ENCODE results near the gene INVS.

The INVS gene

DNA sequence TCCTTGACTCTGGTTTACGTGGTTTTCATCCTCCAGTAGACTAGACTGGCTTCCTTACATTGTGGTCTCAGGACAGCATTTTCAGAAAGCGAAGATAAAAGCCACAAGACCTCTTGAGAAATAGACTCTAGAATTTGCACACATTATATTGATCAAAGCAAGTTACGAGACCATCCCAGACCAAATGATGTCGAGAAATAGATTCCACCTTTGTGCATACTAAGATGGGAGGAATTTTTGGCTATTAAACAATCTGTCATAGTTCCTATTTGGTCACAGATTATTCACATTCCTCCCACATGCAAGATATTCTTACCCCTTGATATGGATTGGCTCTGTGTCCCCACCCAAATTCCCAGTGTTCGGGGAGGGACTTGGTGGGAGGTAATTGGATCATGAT lies 188.1 kb downstream of the INVS start:
- no peak for ATAC-seq
- TF ChIP-seq, protein P1, sequence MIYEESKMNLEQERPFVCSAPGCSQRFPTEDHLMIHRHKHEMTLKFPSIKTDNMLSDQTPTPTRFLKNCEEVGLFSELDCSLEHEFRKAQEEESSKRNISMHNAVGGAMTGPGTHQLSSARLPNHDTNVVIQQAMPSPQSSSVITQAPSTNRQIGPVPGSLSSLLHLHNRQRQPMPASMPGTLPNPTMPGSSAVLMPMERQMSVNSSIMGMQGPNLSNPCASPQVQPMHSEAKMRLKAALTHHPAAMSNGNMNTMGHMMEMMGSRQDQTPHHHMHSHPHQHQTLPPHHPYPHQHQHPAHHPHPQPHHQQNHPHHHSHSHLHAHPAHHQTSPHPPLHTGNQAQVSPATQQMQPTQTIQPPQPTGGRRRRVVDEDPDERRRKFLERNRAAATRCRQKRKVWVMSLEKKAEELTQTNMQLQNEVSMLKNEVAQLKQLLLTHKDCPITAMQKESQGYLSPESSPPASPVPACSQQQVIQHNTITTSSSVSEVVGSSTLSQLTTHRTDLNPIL (CRISPR knock-in tag; IDR thresholded peaks at IDR 0.05; ENCODE audit: low read depth) = no peak
- TF ChIP-seq ISL1 (CRISPR knock-in tag; IDR thresholded peaks at IDR 0.05) (no peak), ZNF70 (CRISPR knock-in tag; IDR thresholded peaks at IDR 0.05) (no peak), ESRRG (CRISPR knock-in tag; IDR thresholded peaks at IDR 0.05) (no peak), TOX (CRISPR knock-in tag; IDR thresholded peaks at IDR 0.05; ENCODE audit: borderline replicate concordance) (no peak), BACH2 (CRISPR knock-in tag; IDR thresholded peaks at IDR 0.05; ENCODE audit: borderline replicate concordance) (no peak), ARNTL (CRISPR knock-in tag; IDR thresholded peaks at IDR 0.05; ENCODE audit: borderline replicate concordance, low read depth) (no peak), CSDC2 (CRISPR knock-in tag; IDR thresholded peaks at IDR 0.05) (no peak), PPARA (CRISPR knock-in tag; IDR thresholded peaks at IDR 0.05; ENCODE audit: borderline replicate concordance) (no peak)
- TF ChIP-seq, protein P2, sequence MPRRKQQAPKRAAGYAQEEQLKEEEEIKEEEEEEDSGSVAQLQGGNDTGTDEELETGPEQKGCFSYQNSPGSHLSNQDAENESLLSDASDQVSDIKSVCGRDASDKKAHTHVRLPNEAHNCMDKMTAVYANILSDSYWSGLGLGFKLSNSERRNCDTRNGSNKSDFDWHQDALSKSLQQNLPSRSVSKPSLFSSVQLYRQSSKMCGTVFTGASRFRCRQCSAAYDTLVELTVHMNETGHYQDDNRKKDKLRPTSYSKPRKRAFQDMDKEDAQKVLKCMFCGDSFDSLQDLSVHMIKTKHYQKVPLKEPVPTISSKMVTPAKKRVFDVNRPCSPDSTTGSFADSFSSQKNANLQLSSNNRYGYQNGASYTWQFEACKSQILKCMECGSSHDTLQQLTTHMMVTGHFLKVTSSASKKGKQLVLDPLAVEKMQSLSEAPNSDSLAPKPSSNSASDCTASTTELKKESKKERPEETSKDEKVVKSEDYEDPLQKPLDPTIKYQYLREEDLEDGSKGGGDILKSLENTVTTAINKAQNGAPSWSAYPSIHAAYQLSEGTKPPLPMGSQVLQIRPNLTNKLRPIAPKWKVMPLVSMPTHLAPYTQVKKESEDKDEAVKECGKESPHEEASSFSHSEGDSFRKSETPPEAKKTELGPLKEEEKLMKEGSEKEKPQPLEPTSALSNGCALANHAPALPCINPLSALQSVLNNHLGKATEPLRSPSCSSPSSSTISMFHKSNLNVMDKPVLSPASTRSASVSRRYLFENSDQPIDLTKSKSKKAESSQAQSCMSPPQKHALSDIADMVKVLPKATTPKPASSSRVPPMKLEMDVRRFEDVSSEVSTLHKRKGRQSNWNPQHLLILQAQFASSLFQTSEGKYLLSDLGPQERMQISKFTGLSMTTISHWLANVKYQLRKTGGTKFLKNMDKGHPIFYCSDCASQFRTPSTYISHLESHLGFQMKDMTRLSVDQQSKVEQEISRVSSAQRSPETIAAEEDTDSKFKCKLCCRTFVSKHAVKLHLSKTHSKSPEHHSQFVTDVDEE (CRISPR knock-in tag; IDR thresholded peaks at IDR 0.05) = no peak
- TF ChIP-seq, protein P3, sequence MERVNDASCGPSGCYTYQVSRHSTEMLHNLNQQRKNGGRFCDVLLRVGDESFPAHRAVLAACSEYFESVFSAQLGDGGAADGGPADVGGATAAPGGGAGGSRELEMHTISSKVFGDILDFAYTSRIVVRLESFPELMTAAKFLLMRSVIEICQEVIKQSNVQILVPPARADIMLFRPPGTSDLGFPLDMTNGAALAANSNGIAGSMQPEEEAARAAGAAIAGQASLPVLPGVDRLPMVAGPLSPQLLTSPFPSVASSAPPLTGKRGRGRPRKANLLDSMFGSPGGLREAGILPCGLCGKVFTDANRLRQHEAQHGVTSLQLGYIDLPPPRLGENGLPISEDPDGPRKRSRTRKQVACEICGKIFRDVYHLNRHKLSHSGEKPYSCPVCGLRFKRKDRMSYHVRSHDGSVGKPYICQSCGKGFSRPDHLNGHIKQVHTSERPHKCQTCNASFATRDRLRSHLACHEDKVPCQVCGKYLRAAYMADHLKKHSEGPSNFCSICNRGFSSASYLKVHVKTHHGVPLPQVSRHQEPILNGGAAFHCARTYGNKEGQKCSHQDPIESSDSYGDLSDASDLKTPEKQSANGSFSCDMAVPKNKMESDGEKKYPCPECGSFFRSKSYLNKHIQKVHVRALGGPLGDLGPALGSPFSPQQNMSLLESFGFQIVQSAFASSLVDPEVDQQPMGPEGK (CRISPR knock-in tag; IDR thresholded peaks at IDR 0.05; ENCODE audit: borderline replicate concordance) = no peak

DNA sequence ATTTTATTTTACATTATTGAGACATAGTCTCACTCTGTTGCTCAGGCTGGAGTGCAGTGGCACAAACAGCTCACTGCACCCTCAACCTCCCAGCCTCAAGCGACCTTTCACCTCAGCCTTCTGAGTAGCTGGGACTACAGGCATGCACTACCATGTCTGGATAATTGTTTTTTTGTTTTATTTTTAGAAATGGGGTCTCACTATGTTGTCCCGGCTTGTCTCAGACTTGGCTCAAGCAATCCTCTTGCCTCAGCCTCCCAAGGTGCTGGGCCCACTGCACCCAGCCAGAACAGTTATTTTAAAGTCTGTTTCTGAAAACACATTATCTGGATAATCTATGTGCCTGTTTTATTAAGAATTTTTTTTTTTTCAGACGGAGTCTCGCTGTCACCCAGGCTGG lies 191.7 kb downstream of the INVS start:
- TF ChIP-seq RARB (CRISPR knock-in tag; IDR thresholded peaks at IDR 0.05) (no peak), BACH2 (CRISPR knock-in tag; IDR thresholded peaks at IDR 0.05; ENCODE audit: borderline replicate concordance) (no peak), ARNTL (CRISPR knock-in tag; IDR thresholded peaks at IDR 0.05; ENCODE audit: borderline replicate concordance, low read depth) (no peak), PPARA (CRISPR knock-in tag; IDR thresholded peaks at IDR 0.05; ENCODE audit: borderline replicate concordance) (no peak), ZNF70 (CRISPR knock-in tag; IDR thresholded peaks at IDR 0.05) (no peak), TCF4 (CRISPR knock-in tag; IDR thresholded peaks at IDR 0.05; ENCODE audit: borderline replicate concordance) (no peak)
- ATAC-seq = no peak

DNA sequence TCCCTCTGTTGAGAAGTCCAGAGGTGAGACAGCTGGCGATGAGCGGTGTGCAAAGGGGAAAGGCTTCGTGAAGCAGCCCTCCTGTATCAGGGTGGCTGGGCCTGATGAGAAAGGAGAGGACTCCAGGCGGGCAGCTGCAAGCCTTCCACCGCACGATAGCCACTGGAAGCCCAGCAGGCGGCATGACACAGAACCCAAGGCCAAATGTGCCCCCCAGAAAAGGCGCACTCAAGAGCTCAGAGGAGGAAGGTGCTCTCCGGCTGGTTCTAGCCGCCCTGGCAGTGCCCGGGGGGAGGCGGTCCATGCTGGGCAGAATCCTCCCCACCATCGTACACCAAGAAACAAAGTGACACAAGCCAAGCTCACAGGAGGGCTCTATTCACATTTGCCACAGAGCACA lies 193.4 kb downstream of the INVS start:
- ATAC-seq = no peak

More for the DNA sequence above, 193.4 kb downstream of the INVS start:
- TF ChIP-seq OSR1 (CRISPR knock-in tag; IDR thresholded peaks at IDR 0.05) (no peak), ZFP3 (CRISPR knock-in tag; IDR thresholded peaks at IDR 0.05) (no peak), RARB (CRISPR knock-in tag; IDR thresholded peaks at IDR 0.05) (no peak), BACH2 (CRISPR knock-in tag; IDR thresholded peaks at IDR 0.05; ENCODE audit: borderline replicate concordance) (no peak), ZNF8 (CRISPR knock-in tag; IDR thresholded peaks at IDR 0.05) (no peak), TCF4 (CRISPR knock-in tag; IDR thresholded peaks at IDR 0.05; ENCODE audit: borderline replicate concordance) (no peak), ZFP30 (CRISPR knock-in tag; IDR thresholded peaks at IDR 0.05) (no peak), ESRRG (CRISPR knock-in tag; IDR thresholded peaks at IDR 0.05) (no peak), TOX (CRISPR knock-in tag; IDR thresholded peaks at IDR 0.05; ENCODE audit: borderline replicate concordance) (no peak), GLIS3 (CRISPR knock-in tag; IDR thresholded peaks at IDR 0.05) (no peak), ZC3H10 (CRISPR knock-in tag; IDR thresholded peaks at IDR 0.05) (no peak), ZNF565 (CRISPR knock-in tag; conservative IDR thresholded peaks at IDR 0.05; ENCODE audit: low read depth) (no peak), PPARA (CRISPR knock-in tag; IDR thresholded peaks at IDR 0.05; ENCODE audit: borderline replicate concordance) (no peak), CSDC2 (CRISPR knock-in tag; IDR thresholded peaks at IDR 0.05) (no peak), ISL1 (CRISPR knock-in tag; IDR thresholded peaks at IDR 0.05) (no peak), ARNTL (CRISPR knock-in tag; IDR thresholded peaks at IDR 0.05; ENCODE audit: borderline replicate concordance, low read depth) (no peak)
- TF ChIP-seq, protein P4, sequence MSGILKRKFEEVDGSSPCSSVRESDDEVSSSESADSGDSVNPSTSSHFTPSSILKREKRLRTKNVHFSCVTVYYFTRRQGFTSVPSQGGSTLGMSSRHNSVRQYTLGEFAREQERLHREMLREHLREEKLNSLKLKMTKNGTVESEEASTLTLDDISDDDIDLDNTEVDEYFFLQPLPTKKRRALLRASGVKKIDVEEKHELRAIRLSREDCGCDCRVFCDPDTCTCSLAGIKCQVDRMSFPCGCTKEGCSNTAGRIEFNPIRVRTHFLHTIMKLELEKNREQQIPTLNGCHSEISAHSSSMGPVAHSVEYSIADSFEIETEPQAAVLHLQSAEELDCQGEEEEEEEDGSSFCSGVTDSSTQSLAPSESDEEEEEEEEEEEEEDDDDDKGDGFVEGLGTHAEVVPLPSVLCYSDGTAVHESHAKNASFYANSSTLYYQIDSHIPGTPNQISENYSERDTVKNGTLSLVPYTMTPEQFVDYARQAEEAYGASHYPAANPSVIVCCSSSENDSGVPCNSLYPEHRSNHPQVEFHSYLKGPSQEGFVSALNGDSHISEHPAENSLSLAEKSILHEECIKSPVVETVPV (CRISPR knock-in tag; IDR thresholded peaks at IDR 0.05) = no peak
- TF ChIP-seq, protein P3 (CRISPR knock-in tag; IDR thresholded peaks at IDR 0.05; ENCODE audit: borderline replicate concordance) = no peak
- TF ChIP-seq, protein P2 (CRISPR knock-in tag; IDR thresholded peaks at IDR 0.05) = no peak
- TF ChIP-seq, protein P1 (CRISPR knock-in tag; IDR thresholded peaks at IDR 0.05; ENCODE audit: low read depth) = no peak

Measured in SK-N-SH treated with all-trans-retinoic acid at 6 μM for 48 hours (cell line).